Measurements from ENCODE around the gene RBBP5.

GRCh38 chr1:205054013-205054412, 67.8 kb downstream of the RBBP5 start:
- TF ChIP-seq CTCF (IDR thresholded peaks at IDR 0.05) (no peak), POLR2A (IDR thresholded peaks at IDR 0.05; ENCODE audit: low read depth) (no peak), EP300 (IDR thresholded peaks at IDR 0.05) (no peak)

All from esophagus muscularis mucosa (tissue), 4 donors.